Measurements from ENCODE around the gene POLG. TPM values are rescaled to one million over a fixed set of nuclear protein-coding genes. Genes with fewer than 3 reads are reported as not detected.

POLG gene
- polyA plus RNA-seq, 1 donor from 2014 or later, result 47.9 TPM

GRCh38 chr15:89340573-89340972, 5.9 kb upstream of the POLG start:
- no peak overlapping the region for H3K9ac ChIP-seq (ENCODE audit: low read length)
- no peaks in the 10 kb centered on the region for H3K79me2 ChIP-seq (replicated peaks; ENCODE audit: insufficient read depth, low read length)
- H2AFZ ChIP-seq (ENCODE audit: low read depth, low read length), result no peak overlapping the region
- H3K4me2 ChIP-seq (ENCODE audit: low read length), result no peak overlapping the region
- no peaks in the 10 kb centered on the region for H3K36me3 ChIP-seq (ENCODE audit: insufficient read depth, low read length)
- no peaks in the 10 kb centered on the region for H4K20me1 ChIP-seq (ENCODE audit: insufficient read depth)
- H3K9me2 ChIP-seq (ENCODE audit: insufficient read depth, low read length), result no peaks in the 10 kb centered on the region
- no peaks in the 10 kb centered on the region for H3K9me3 ChIP-seq (ENCODE audit: low read length)
- no peak overlapping the region for H3K27ac ChIP-seq (ENCODE audit: low read length)
- H3K4me3 ChIP-seq (ENCODE audit: low read length), result no peak overlapping the region
- H3K27me3 ChIP-seq (ENCODE audit: insufficient read depth, low read depth, low read length), result no peaks in the 10 kb centered on the region
- TF ChIP-seq MXI1 (conservative IDR thresholded peaks at IDR 0.05; ENCODE audit: poor library complexity, severe bottlenecking) (no peak), EZH2 (IDR thresholded peaks at IDR 0.05; ENCODE audit: borderline replicate concordance, insufficient read depth, low read length, poor library complexity, severe bottlenecking) (no peak), RAD21 (conservative IDR thresholded peaks at IDR 0.05) (no peak), TAF1 (IDR thresholded peaks at IDR 0.05; ENCODE audit: low read depth) (no peak), EP300 (conservative IDR thresholded peaks at IDR 0.05; ENCODE audit: poor library complexity, severe bottlenecking) (no peak), REST (IDR thresholded peaks at IDR 0.05; ENCODE audit: borderline replicate concordance) (no peak), CTCF (IDR thresholded peaks at IDR 0.05; ENCODE audit: poor library complexity, severe bottlenecking) (no peak), POLR2AphosphoS5 (IDR thresholded peaks at IDR 0.05) (no peak), SMC3 (conservative IDR thresholded peaks at IDR 0.05; ENCODE audit: poor library complexity) (no peak)
- no peaks in the 10 kb centered on the region for H3F3A ChIP-seq (ENCODE audit: insufficient read depth, low read length, poor library complexity, severe bottlenecking)

- Histone ChIP-seq H3K27me3 (ENCODE audit: insufficient read depth, low read depth, low read length) (no peaks in the 10 kb centered on the region), H3K4me3 (ENCODE audit: low read length) (no peak overlapping the region), H3K9ac (ENCODE audit: low read length) (no peak overlapping the region), H3K79me2 (replicated peaks; ENCODE audit: insufficient read depth, low read length) (no peaks in the 10 kb centered on the region), H4K20me1 (ENCODE audit: insufficient read depth) (no peaks in the 10 kb centered on the region), H3K36me3 (ENCODE audit: insufficient read depth, low read length) (no peaks in the 10 kb centered on the region), H3K27ac (ENCODE audit: low read length) (no peak overlapping the region), H3K4me2 (ENCODE audit: low read length) (no peak overlapping the region), H3K9me2 (ENCODE audit: insufficient read depth, low read length) (no peaks in the 10 kb centered on the region), H3K9me3 (ENCODE audit: low read length) (no peaks in the 10 kb centered on the region), H3F3A (ENCODE audit: insufficient read depth, low read length, poor library complexity, severe bottlenecking) (no peaks in the 10 kb centered on the region), H2AFZ (ENCODE audit: low read depth, low read length) (no peak overlapping the region)
- TF ChIP-seq POLR2AphosphoS5 (IDR thresholded peaks at IDR 0.05) (no peak), SMC3 (conservative IDR thresholded peaks at IDR 0.05; ENCODE audit: poor library complexity) (no peak), RAD21 (conservative IDR thresholded peaks at IDR 0.05) (no peak), REST (IDR thresholded peaks at IDR 0.05; ENCODE audit: borderline replicate concordance) (no peak), MXI1 (conservative IDR thresholded peaks at IDR 0.05; ENCODE audit: poor library complexity, severe bottlenecking) (no peak), CTCF (IDR thresholded peaks at IDR 0.05; ENCODE audit: poor library complexity, severe bottlenecking) (no peak), EP300 (conservative IDR thresholded peaks at IDR 0.05; ENCODE audit: poor library complexity, severe bottlenecking) (no peak), TAF1 (IDR thresholded peaks at IDR 0.05; ENCODE audit: low read depth) (no peak), EZH2 (IDR thresholded peaks at IDR 0.05; ENCODE audit: borderline replicate concordance, insufficient read depth, low read length, poor library complexity, severe bottlenecking) (no peak)
Measured at GRCh38 chr15:89338036-89338435, 3.4 kb upstream of the POLG start.

Data from neural cell (in vitro differentiated cells).